Activated CD8-positive, alpha-beta memory T cell treated with anti-CD3 and anti-CD28 coated beads, Interleukin-2, amount 50 U/mL, for 48 hours (primary cell): ENCODE results near the gene NYAP2.

Source experiments
- DNase-seq: peaks from one replicate; pipeline ENCODE4 v3.0.0-alpha.2; 2020

The NYAP2 gene

GRCh38 chr2:225431105-225431863 lies 31.8 kb downstream of the NYAP2 start:
- DNase-seq, result no peak

GRCh38 chr2:225434014-225434413 lies 34.5 kb downstream of the NYAP2 start:
- no peak for DNase-seq

GRCh38 chr2:225437319-225437718 lies 37.8 kb downstream of the NYAP2 start:
- no peak for DNase-seq

- DNase-seq, result no peak
Observed at GRCh38 chr2:225438248-225438647, 38.7 kb downstream of the NYAP2 start.

GRCh38 chr2:225452677-225453076 lies 53.2 kb downstream of the NYAP2 start:
- DNase-seq, result no peak

GRCh38 chr2:225454412-225454811 lies 54.9 kb downstream of the NYAP2 start:
- no peak for DNase-seq

- DNase-seq, result no peak
Observed at GRCh38 chr2:225456619-225457260, 57.2 kb downstream of the NYAP2 start.

- DNase-seq, result no peak
Observed at GRCh38 chr2:225457482-225457881, 58.0 kb downstream of the NYAP2 start.

GRCh38 chr2:225458431-225459117 lies 59.1 kb downstream of the NYAP2 start:
- DNase-seq, result no peak

GRCh38 chr2:225462417-225462816 lies 62.9 kb downstream of the NYAP2 start:
- DNase-seq, result no peak

- DNase-seq, result no peak
Observed at GRCh38 chr2:225462945-225463344, 63.4 kb downstream of the NYAP2 start.

GRCh38 chr2:225463449-225463848 lies 63.9 kb downstream of the NYAP2 start:
- no peak for DNase-seq

GRCh38 chr2:225464346-225465025 lies 65.0 kb downstream of the NYAP2 start:
- no peak for DNase-seq

- DNase-seq, result no peak
Observed at GRCh38 chr2:225465827-225466226, 66.3 kb downstream of the NYAP2 start.

GRCh38 chr2:225466891-225467604 lies 67.5 kb downstream of the NYAP2 start:
- no peak for DNase-seq

- DNase-seq, result no peak
Observed at GRCh38 chr2:225468131-225468530, 68.6 kb downstream of the NYAP2 start.

GRCh38 chr2:225471039-225471438 lies 71.5 kb downstream of the NYAP2 start:
- DNase-seq, result no peak

- DNase-seq, result no peak
Observed at GRCh38 chr2:225471482-225471881, 72.0 kb downstream of the NYAP2 start.

- no peak for DNase-seq
Observed at GRCh38 chr2:225472161-225472560, 72.7 kb downstream of the NYAP2 start.

GRCh38 chr2:225479386-225479785 lies 79.9 kb downstream of the NYAP2 start:
- DNase-seq, result no peak

- DNase-seq, result no peak
Observed at GRCh38 chr2:225484751-225485150, 85.2 kb downstream of the NYAP2 start.

- no peak for DNase-seq
Observed at GRCh38 chr2:225486236-225486635, 86.7 kb downstream of the NYAP2 start.
